Head of caudate nucleus (tissue), 42 donors: ENCODE results near the gene SMIM24.
A peak's percentile ranks its signal among the peaks of the same experiment; 100 is the strongest.
"Not testable (repeated sequence)": the region's sequence is repeated elsewhere in the genome, so short reads cannot be mapped to it uniquely, and the experiment has no call there.

Experiments used
- DNase-seq, 42 donors: peaks; one replicate each; pipeline versions ENCODE4 v3.0.0 to v3.0.0-alpha.2; 2020 to 2021; ENCODE audit warnings: mixed read lengths in 7 of 42
- intact Hi-C: fragments of 100-400 bp; cut with DNase I; formaldehyde crosslinking; loops from one replicate; pipeline ENCODE4 v1.15.0; 2022

The SMIM24 gene

GRCh38 chr19:3516675-3517207 is 36.4 kb upstream of the SMIM24 start:
- intact Hi-C loops, result no loop called here
- DNase-seq, result peak in 5 of 42 donors; percentile 16 to 50 (median 32)

- DNase-seq, result peak in 2 of 42 donors; percentile 22 to 27
- intact Hi-C loops, result no loop called here
These were observed 35.6 kb upstream of the SMIM24 start for GRCh38 chr19:3515891-3516422.

- no peak for DNase-seq
- intact Hi-C loops, result no loop called here
These were observed 34.6 kb upstream of the SMIM24 start for GRCh38 chr19:3514930-3515329.

- DNase-seq, result peak in 6 of 42 donors; percentile 14 to 50 (median 36)
- intact Hi-C loops, result no loop called here
These were observed 33.2 kb upstream of the SMIM24 start for GRCh38 chr19:3513229-3514140.

GRCh38 chr19:3512562-3513228 is 32.4 kb upstream of the SMIM24 start:
- peak in 18 of 42 donors; percentile 13 to 77 (median 46) for DNase-seq
- intact Hi-C loops, result no loop called here

- no peak for DNase-seq
- intact Hi-C loops, result no loop called here
These were observed 31.4 kb upstream of the SMIM24 start for GRCh38 chr19:3511506-3512251.

GRCh38 chr19:3510727-3511126 is 30.4 kb upstream of the SMIM24 start:
- DNase-seq, result peak in 19 of 42 donors; percentile 12 to 77 (median 43)

GRCh38 chr19:3509566-3509989 is 29.3 kb upstream of the SMIM24 start:
- intact Hi-C loops, result no loop called here
- no peak for DNase-seq

More at GRCh38 chr19:3510727-3511126, 30.4 kb upstream of the SMIM24 start:
- intact Hi-C loops, result no loop called here

GRCh38 chr19:3508771-3509535 is 28.6 kb upstream of the SMIM24 start:
- DNase-seq, result no peak
- intact Hi-C loops, result no loop called here

- intact Hi-C loops, DNase-seq: not testable (repeated sequence)
These were observed 27.9 kb upstream of the SMIM24 start for GRCh38 chr19:3508121-3508661.

- DNase-seq, result peak in 13 of 42 donors; percentile 10 to 56 (median 25)
- intact Hi-C loops, result no loop called here
These were observed 27.2 kb upstream of the SMIM24 start for GRCh38 chr19:3507371-3508120.

GRCh38 chr19:3506384-3507340 is 26.3 kb upstream of the SMIM24 start:
- intact Hi-C loops, result no loop called here
- peak in 18 of 42 donors; percentile 8 to 51 (median 28) for DNase-seq

- intact Hi-C loops, result no loop called here
- DNase-seq, result peak; percentile 96 to 100 (median 99)
These were observed 25.5 kb upstream of the SMIM24 start, which contains the start of gene FZR1 for GRCh38 chr19:3505598-3506383. Gene FZR1, plus strand, starts transcription at chr19:3506311. Its CDS starts 16,679 bp downstream, at chr19:3522990.

GRCh38 chr19:3504735-3505134 is 24.4 kb upstream of the SMIM24 start:
- no peak for DNase-seq
- intact Hi-C loops, result no loop called here

GRCh38 chr19:3503036-3503572 is 22.8 kb upstream of the SMIM24 start:
- DNase-seq, result no peak
- intact Hi-C loops, result no loop called here
